ENCODE data around the gene SBF2. TPM values are rescaled to one million over a fixed set of nuclear protein-coding genes. Genes with fewer than 3 reads are reported as not detected.

SBF2 gene
- total RNA-seq, 1 experiment from 2014 or later: 33.5 TPM

DNA sequence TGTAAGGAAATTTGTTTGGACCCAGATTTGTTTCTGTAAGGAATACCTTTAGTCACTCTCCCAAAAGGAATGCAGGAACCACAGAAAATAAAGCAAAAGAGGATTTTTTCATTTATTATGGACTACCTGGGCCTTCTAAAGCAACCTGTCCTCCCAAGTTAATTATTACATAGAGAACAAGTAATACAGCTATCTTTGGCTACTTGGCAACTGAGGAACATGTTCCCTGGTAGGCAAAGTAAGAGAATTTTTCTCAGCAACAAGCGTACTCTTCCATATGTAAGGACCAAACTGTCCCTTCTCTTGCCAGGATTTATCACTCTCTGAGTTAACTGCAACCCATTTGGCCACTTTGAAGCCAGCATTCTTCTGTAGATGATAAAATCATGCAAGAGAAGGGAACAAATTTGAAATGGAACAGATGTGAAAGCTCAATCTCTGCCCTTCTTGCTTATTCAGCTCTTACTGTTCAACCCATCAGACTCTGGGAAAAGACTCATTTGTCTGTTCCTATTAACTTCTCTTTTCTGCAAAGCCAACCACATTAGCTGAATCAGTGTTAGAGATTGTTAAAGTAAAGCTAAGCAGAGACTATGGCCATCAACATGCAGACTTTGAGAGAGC lies 440.0 kb downstream of the SBF2 start:
- DNase-seq (ENCODE audit: low read depth): no peak

DNA sequence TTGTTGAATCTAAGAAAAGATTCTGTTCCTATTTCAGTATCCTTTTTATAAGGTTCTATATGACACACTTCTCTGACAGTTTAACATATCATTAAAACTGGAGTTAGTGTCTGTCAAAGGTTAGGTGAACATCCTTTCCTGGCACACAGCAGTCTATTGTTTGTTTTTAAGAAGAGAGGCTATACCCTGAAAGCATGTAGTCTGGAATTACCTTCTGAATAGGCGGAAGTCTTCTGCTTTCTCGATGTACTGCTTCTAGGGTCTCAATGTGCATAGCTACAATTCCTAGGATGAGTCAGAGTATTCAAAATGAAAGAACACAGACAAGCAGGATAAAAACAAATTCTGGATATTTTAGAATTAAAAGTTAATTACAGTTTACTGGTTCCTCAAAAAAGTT lies 441.6 kb downstream of the SBF2 start:
- no peak for DNase-seq (ENCODE audit: low read depth)

DNA sequence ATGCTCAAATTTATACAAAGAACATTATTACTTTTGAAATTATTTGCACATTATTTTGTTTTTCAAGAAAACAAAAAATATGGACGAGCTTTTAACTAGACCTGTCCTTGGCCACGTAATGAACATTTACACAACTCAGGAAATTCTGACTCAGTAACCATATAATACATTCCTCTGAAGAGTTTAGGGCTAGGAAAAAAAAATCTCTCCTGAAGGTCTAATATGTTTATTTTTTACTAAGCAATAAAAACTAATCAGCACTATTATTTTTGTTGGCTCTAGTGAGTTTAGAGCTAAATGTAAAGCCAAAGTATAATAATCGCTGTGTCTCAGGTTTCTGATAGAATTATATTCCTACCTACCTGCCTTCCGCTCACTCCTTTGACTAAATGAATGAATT lies 442.7 kb downstream of the SBF2 start:
- DNase-seq (ENCODE audit: low read depth): peak; percentile 32

DNA sequence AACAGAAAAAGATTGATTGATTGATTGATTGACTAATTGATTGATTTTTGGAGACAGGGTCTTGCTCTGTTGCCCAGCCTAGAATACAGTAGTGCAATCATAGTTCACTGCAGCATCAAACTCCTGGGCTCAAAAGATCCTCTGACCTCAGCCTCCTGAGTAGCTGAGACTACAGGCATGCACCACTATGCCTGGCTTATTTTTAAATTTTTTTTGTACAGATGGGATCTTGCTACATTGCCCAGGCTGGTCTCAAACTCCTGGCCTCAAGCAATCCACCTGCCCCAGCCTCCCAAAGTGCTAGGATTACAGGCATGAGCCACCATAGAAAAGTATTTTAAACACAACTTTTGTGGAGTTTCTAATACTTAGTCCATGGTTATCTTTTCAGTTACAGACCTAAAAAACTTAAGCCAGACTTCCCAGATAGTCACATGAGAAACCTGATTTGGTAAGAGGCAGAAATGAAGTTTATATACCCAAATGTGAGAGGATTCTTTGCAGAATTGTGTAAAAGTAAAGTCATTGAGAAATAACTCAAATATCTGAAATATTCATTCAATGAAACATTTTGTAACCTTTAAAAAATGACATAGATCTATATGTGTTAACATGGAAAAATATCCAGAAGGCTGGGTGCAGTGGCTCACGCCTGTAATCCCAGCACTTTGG lies 443.7 kb downstream of the SBF2 start:
- no peak for DNase-seq (ENCODE audit: low read depth)

DNA sequence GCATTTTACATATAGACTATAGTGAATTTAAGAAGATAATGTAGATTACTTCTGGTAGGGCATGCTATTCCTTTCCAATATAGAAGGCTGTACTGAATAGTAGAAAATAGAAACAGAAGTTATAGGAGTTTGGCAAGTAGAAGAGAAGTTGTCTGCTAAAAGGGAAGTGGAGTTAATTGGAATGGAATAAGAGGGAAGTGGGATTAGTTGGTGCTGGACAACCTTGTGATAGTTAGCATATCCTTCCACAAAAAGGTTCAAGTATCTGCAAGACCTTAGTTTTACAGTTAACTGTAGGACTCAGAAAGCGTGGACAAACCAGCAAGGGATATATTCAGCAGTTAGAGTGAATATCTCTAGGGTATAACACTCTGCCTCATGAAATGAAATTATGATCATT lies 444.6 kb downstream of the SBF2 start:
- no peak for DNase-seq (ENCODE audit: low read depth)

- DNase-seq (ENCODE audit: low read depth): no peak
These were observed 446.4 kb downstream of the SBF2 start for GRCh38 chr11:9847636-9848035.

DNA sequence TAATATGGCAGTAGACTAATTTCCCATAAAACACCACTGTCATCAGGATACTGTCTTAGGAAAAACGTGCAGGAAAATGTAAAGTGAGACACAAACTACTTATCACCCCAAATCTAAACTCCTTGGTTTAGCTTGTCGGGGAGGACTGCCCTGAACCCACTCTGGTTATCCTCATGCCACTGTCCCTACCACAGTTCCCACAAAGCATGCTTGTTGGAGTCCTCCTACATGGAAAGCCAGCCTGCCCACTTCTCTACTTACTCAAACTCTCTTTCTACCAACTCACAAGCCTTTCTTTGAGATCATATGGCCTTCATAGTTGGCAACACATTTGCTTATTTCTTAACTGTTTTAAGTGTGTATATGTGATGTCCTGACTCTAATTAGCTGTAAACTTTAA lies 451.1 kb downstream of the SBF2 start:
- no peak for DNase-seq (ENCODE audit: low read depth)

DNA sequence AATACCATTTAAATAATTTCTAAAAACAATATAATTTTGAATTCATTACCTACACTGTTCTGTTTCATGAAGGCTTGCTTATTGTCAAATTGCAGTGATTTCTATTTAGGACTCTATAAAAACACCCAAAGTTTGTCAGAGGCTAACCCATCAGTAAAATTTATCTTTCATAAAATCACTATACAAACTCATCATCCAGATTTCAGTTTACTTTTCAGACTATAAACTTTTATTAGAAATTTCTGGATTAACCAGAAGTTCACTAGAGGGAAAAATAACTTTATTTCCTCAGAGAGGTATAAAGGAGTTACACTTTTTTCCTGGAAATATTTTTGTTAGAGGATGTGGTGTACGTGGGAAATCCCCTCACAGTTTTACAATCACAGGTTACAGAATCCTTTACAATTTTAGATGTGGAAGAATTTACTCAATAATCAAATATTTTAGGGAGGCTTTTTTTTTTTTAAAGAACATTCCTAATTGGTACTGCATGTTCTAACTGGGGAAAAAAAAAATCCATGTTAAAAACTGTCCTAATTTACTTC lies 453.5 kb downstream of the SBF2 start:
- peak; percentile 28 for DNase-seq (ENCODE audit: low read depth)

- no peak for DNase-seq (ENCODE audit: low read depth)
These were observed 454.5 kb downstream of the SBF2 start for GRCh38 chr11:9839550-9839949.

DNA sequence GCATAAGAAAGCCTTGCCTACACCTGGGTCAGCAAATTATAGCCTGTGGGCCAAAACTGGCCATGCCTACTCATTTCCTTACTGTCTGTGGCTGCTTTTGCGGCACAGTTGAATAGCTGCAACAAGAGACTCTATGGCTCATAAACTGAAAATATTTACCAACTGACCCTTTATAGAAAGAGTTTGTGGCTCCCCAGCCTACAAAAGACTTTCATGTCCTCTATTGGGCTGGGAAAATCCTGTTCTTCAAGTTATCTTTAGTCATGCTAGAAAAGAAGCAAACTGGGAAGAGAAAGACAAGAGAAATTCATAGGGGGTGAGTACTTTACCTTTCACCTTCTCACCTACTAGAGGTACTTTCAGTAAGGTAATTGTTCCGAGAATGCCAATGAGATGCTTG lies 455.1 kb downstream of the SBF2 start:
- DNase-seq (ENCODE audit: low read depth): peak; percentile 90

- DNase-seq (ENCODE audit: low read depth): peak; percentile 63
These were observed 455.8 kb downstream of the SBF2 start for GRCh38 chr11:9838229-9838628.

DNA sequence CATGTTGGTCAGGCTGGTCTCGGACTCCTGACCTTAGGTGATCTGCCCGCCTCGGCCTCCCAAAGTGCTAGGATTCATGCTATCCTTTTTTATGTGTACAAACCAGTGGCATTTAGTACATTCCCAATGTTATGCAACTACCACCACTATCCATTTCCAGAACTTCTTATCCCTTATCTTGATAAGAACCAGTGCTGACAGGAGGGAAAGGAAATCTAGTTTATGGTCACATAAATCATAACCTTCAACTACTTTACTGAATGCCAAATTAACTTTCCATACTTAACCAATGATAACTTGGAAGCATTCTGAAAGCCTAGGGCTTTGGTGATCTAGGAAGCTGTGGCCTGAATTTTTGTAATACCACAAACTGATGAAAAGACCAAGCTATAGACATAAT lies 459.7 kb downstream of the SBF2 start:
- peak; percentile 27 for DNase-seq (ENCODE audit: low read depth)

DNA sequence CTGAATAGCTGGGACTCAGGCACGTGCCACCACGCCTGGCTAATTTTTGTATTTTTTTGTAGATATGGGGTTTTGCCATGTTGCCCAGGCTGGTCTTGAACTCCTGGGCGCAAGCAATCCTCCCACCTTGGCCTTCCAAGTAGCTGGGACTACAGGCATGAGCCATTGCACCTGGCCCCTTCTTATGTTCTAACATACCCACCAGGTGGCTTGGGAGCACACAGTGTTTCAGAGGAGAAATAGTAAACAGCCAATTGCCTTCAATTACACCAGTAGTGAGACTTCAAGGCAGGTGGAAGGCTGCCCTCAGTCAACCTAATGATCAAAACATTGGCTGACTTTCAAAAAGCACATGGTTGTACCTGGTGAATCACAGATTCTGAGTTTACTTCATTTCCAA lies 462.9 kb downstream of the SBF2 start:
- DNase-seq (ENCODE audit: low read depth): no peak

DNA sequence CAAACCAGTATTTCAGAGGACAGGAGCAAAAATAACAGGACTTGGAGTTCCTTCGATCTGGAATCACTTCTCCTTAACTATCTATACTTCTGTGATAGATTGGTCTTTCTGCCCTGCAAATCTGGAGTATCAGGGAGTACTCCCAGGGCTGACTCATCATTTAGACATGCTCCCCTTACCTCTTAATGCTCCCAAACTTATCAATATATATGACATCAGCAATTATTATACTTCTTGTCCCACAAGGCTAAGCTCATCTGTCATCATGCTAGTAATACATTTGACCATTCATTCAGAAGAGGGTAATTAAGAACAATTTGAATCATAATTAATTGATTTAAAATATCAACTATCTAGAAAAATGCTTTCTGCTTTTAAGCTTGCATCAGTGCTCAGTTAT lies 466.3 kb downstream of the SBF2 start:
- DNase-seq (ENCODE audit: low read depth): no peak

GRCh38 chr11:9826390-9826789 lies 467.6 kb downstream of the SBF2 start:
- DNase-seq (ENCODE audit: low read depth): no peak

DNA sequence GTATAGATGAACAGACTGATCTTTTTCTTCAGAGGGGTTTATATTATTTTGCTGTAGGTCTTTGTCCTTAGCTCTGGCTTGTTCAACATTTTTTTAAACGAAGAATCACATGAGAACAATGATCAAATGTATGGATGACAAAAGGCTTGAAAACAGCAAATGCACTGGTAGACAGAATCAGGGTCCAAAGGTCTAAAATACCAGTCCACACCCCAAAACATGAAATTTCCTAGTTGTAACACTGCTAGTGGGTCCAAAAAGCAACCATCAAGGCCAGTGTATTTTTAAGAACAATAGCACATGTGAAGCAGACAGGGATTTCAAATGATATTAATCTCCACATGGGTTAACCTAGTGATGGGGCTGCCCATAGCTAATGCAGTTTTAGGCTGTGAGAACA lies 468.1 kb downstream of the SBF2 start:
- DNase-seq (ENCODE audit: low read depth): no peak

- peak; percentile 77 for DNase-seq (ENCODE audit: low read depth)
These were observed 468.7 kb downstream of the SBF2 start for GRCh38 chr11:9825315-9825714.

- no peak for DNase-seq (ENCODE audit: low read depth)
These were observed 470.1 kb downstream of the SBF2 start for GRCh38 chr11:9823887-9824385.

GRCh38 chr11:9823439-9823838 lies 470.6 kb downstream of the SBF2 start:
- DNase-seq (ENCODE audit: low read depth): no peak

DNA sequence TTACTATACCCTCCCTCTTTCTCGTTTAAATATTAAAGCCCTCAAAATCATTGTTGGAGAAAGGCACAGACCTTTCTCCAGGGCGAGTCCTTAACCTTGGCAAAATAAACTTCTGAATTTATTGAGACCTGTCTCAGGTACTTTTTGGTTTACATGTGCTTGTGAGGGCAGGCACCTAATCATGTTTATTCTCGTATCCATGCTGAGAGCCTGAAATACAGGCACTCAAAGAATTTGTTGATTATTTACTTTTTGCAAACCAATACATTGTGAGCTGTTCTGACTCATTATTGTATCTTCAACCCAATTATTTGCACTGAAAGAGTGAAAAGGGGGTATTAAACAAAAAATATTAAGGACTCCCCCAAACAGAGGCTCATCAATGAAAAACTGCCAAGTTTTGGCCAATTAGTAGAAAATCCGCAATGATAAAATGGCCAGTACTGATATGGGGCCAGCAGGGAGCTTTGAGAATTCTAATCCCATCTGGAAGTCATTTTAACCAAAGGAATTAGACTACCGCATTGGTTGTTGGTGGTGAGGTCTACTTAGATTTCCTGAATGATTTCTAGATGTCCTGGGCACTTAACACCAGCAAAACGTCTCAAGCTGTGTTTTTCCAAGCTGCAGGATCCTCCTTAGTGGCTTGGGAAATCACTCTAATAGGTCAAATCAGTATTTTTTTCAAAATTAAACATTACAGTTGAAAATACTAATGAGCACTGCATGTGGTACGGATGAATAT lies 472.8 kb downstream of the SBF2 start:
- DNase-seq (ENCODE audit: low read depth): peak; percentile 83

- DNase-seq (ENCODE audit: low read depth): peak; percentile 15
These were observed 473.8 kb downstream of the SBF2 start for GRCh38 chr11:9820260-9820659.

DNA sequence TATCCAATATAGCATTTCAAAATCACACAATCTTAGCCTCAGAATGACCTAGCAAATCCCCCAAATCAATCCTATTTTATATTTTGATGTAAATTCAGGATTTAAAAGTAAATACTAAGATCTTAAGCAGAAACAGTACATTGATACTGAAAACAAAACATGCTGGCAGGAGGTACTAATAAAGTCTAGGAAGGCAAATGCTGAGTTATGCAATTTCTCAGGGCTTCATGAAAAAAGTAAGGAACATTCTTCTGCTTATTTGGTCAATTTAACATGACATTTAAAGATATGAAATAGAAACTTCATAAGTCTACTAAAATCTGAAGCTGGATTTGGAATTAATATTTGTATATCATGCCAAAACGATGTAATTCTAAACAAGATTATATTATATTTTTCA lies 476.8 kb downstream of the SBF2 start:
- no peak for DNase-seq (ENCODE audit: low read depth)
